ENCODE results near the gene C6orf120. TPM values are rescaled to one million over a fixed set of nuclear protein-coding genes. Genes with fewer than 3 reads are reported as not detected.

The C6orf120 gene
- total RNA-seq = 10 to 100 TPM; 19.0 to 41.5 (median 31.4) TPM

DNA sequence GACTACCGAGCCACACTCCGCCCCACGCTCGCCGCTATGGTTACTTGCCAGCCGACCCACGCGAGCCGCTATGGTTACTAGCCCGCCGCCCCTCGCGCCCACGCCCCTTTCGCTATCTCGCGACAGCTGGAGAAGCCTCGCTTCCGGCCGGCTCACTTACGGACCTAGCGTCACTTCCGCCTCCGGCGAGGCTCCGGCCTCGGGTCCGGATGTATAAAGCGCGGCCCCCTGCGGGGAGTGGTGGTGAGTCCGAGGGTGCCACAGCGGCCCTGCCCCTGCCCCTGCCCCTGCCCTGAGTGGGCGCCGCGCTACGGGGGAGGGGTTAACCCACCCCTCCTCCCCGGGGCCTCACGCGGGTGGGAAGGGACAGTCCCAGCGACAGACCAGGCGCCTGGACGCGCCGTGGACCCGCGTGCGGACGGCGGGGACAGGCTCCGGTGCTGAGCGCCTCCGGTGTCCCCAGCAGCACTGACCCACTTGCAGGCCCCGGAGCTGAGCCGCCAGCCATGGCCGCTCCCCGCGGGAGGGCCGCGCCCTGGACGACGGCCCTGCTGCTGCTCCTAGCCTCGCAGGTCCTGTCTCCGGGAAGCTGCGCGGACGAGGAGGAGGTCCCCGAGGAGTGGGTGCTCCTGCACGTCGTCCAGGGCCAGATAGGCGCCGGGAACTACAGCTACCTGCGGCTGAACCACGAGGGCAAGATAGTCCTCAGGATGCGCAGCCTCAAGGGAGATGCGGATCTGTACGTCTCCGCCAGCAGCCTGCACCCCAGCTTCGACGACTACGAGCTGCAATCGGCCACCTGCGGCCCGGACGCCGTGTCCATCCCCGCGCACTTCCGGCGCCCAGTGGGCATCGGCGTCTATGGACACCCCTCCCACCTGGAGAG lies at the start of gene C6orf120, which contains the start of gene WDR27:
Gene C6orf120 (plus strand): TSS at position 173 of the 886 bp plus-strand sequence. CDS start 334 bp downstream, at position 507.
Gene WDR27 (minus strand): TSS at position 76 of the 886 bp plus-strand sequence. CDS start 13,024 bp downstream, outside the sequence.
- Histone ChIP-seq H3K9me3 (no peaks in the 10 kb centered on the region), H3K36me3 (peaks cover 0 to 10% (median 0%) of the 10 kb centered on the region in 3 donors), H3K27ac (peak within 1 kb of the TSS; percentile 93 to 98 (median 96)), H3K4me1 (peaks cover 0 to 46% (median 9%) of the 10 kb centered on the region in 4 donors), H3K27me3 (no peaks in the 10 kb centered on the region), H3K4me3 (peak within 1 kb of the TSS; percentile 80 to 97 (median 90))
- peak; percentile 96 for TF ChIP-seq POLR2A (IDR thresholded peaks at IDR 0.05)
- TF ChIP-seq, protein P1, sequence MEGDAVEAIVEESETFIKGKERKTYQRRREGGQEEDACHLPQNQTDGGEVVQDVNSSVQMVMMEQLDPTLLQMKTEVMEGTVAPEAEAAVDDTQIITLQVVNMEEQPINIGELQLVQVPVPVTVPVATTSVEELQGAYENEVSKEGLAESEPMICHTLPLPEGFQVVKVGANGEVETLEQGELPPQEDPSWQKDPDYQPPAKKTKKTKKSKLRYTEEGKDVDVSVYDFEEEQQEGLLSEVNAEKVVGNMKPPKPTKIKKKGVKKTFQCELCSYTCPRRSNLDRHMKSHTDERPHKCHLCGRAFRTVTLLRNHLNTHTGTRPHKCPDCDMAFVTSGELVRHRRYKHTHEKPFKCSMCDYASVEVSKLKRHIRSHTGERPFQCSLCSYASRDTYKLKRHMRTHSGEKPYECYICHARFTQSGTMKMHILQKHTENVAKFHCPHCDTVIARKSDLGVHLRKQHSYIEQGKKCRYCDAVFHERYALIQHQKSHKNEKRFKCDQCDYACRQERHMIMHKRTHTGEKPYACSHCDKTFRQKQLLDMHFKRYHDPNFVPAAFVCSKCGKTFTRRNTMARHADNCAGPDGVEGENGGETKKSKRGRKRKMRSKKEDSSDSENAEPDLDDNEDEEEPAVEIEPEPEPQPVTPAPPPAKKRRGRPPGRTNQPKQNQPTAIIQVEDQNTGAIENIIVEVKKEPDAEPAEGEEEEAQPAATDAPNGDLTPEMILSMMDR (IDR thresholded peaks at IDR 0.05) = peak in 1 of 6 experiments; percentile 8
- peak; percentile 97 to 99 (median 98) for DNase-seq

DNA sequence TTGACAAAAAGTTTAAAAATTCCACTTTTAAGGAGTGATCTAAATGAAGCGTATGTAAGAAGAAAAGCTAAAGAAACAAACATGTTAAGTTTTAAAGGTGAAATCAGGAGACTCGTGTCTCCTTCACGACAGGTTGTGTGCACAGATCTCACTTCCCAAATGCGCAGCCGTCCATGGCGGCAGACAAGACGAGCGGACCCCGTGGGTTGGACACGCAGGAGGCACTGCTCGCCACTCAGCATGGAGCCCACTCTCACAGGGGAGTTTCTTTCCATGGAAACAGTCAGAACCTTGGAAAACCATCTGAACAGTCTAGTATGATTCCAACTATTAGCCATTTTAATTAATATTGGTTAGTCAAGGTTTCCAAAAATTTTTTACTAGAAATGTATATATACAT lies 49.0 kb upstream of the C6orf120 start:
- no peaks in the 10 kb centered on the region for H3K9me3 ChIP-seq
- DNase-seq = no peak
- H3K4me3 ChIP-seq = no peak overlapping the region
- H3K27me3 ChIP-seq = no peaks in the 10 kb centered on the region
- TF ChIP-seq, protein P1 (IDR thresholded peaks at IDR 0.05) = no peak
- no peak for TF ChIP-seq POLR2A (IDR thresholded peaks at IDR 0.05)
- peaks cover 0 to 5% (median 0%) of the 10 kb centered on the region in 3 donors for H3K36me3 ChIP-seq
- no peaks in the 10 kb centered on the region for H3K4me1 ChIP-seq
- H3K27ac ChIP-seq = no peak overlapping the region

DNA sequence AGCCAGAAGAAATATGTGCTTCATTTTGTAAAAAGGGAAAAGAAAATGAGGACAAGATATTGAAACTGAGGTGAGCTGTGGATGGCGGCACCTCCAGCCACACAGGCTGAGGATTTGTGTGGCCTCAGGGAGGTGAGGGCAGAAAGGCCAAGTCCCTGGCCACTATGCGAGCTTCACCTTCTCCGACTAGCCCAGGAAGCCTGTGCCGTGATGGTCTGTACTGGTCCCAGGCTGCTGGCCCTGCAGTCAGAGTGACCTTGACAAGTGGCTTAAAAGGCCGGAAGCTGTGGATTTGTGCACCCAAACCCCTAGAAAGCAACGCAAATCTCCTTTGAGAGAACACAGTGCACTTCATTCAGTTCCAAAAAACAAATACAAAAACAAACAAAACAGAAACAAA lies 48.2 kb upstream of the C6orf120 start:
- TF ChIP-seq POLR2A (IDR thresholded peaks at IDR 0.05) = no peak
- TF ChIP-seq, protein P1 (IDR thresholded peaks at IDR 0.05) = no peak
- H3K27me3 ChIP-seq = no peaks in the 10 kb centered on the region
- H3K9me3 ChIP-seq = no peaks in the 10 kb centered on the region
- H3K36me3 ChIP-seq = peaks cover 0 to 8% (median 0%) of the 10 kb centered on the region in 3 donors
- no peak overlapping the region for H3K4me3 ChIP-seq
- DNase-seq = no peak
- H3K4me1 ChIP-seq = no peaks in the 10 kb centered on the region
- H3K27ac ChIP-seq = peak overlapping the region in 1 of 4 donors; percentile 71

DNA sequence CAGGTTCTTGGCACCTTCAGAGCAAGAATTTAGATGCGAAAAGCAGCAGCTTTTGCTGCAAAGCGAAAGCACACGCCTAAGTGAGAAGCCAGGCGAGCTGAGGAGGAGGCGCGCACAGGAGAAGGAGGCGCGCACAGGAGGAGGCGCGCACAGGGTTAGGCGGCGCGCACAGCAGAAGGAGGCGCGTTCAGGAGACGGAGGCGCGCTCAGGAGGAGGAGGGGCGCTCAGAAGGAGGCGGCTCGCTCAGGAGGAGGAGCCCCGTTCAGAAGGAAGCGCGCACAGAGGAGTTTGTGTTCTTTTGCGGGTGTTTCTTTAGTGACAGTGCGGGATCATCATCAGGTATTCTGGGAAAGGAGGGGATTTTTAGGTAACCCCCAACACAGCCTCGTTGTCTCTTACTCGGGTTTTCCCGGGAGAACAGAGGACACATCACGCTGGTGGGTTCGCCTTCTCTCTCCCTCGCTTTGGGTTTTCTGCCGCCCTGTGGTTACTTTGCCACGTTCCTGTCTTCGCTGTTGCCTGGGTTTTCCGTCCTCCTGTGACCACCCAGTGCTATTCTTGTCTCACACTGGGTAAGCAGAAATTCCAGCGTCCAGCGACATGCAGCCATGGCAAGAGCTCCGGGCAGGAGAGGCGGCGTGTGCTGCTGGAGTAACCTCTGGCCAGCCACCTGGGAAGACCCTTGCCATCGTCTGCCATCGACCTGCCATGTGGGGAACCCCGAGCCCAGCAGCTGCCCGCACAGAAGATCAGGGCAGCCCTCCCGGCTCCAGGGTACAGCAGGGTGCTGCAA lies 47.1 kb upstream of the C6orf120 start:
- Histone ChIP-seq H3K27ac (peak overlapping the region; percentile 35 to 71 (median 54)), H3K4me3 (peak overlapping the region; percentile 29 to 61 (median 45)), H3K27me3 (no peaks in the 10 kb centered on the region), H3K36me3 (peaks cover 0 to 13% (median 0%) of the 10 kb centered on the region in 3 donors), H3K4me1 (no peaks in the 10 kb centered on the region), H3K9me3 (no peaks in the 10 kb centered on the region)
- TF ChIP-seq, protein P1 (IDR thresholded peaks at IDR 0.05) = peak in 4 of 6 experiments; percentile 24 to 35 (median 28)
- TF ChIP-seq POLR2A (IDR thresholded peaks at IDR 0.05) = no peak
- peak; percentile 72 to 88 (median 83) for DNase-seq

DNA sequence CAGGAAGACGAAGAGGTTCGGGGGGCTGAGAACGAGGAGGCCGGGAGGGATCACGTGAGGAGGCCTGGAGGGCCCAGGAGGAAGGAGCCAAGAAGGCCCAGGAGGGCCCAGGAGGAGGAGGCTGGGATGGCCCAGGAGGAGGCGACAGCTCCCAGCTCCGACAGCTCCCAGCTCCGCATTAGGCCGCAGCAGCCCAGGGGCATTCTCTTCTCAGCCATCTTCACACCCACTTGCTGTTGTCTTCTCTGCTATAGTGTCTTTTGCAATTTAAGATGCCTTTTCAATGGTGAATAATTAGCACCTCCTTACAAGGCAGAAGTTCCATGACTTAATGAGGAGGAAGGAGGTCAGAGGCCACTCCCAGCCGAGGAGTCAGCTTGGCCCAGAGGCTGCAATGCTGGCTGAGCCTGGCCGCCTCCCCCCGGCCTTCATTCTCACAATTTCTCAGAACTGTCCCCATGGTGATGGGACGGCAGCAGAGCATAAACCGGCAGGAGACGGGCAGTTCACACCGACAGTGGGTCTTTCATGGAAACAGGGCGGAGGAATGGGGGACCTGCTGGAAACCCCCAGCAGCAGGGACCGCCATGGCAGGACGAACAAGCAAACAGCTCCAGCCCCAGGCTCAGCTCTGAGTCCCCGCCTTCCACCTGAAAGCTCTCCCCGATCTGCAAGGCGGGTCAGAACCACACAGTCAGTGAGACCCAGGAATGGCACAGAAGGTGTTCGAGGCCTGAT lies 45.2 kb upstream of the C6orf120 start:
- no peaks in the 10 kb centered on the region for H3K9me3 ChIP-seq
- no peak overlapping the region for H3K4me3 ChIP-seq
- no peaks in the 10 kb centered on the region for H3K27me3 ChIP-seq
- no peak overlapping the region for H3K27ac ChIP-seq
- H3K36me3 ChIP-seq = peaks cover 0 to 20% (median 0%) of the 10 kb centered on the region in 3 donors
- no peaks in the 10 kb centered on the region for H3K4me1 ChIP-seq
- TF ChIP-seq, protein P1 (IDR thresholded peaks at IDR 0.05) = no peak
- TF ChIP-seq POLR2A (IDR thresholded peaks at IDR 0.05) = no peak
- no peak for DNase-seq
